ENCODE data around the gene TTF2. TPM values are rescaled to one million over a fixed set of nuclear protein-coding genes. Genes with fewer than 3 reads are reported as not detected.

The TTF2 gene
- total RNA-seq, 2 experiments from 2014 or later = 96.6 to 96.7 TPM

DNA sequence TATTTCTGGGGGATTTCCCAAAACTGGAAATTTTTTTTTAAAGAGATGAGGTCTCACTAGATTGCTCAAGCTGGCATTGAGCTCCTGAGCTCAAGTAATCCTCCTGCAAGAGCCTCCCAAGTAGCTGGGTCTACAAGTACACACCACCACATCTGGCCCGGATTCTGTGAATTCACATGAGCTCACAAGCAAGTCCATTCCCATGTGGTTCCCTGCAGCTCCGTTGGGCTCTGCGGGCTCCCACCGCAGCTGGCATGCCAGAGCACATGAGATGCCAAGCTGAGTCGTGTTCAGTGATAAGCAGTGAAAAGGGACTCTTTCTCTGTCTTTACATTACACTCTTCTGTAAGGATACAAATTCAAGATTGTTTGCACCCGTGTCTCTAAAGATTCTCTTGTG lies 21.9 kb upstream of the TTF2 start:
- ChIA-PET POLR2A (no interaction called here), CTCF (no interaction called here)

DNA sequence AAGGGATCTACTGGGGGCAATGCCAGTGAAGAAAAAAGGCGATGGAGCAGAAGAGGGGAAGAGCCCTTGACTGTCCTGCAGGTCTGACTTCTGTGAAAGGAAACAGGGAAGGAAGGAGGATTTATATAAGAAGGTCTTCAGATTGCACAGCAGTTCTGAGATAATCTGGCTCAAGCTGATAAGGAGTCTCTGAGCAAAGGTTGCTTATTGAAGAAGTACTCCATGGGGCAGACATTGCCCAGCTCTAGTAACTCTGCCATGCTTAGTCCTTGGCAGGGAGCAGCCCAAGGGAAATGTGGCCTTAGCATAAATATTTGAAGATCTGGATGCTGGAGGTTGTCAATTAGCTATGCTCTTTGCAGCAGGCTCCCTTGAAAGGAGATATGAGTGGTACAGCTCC lies 15.9 kb upstream of the TTF2 start:
- ChIA-PET CTCF (no interaction called here), POLR2A (no interaction called here)

DNA sequence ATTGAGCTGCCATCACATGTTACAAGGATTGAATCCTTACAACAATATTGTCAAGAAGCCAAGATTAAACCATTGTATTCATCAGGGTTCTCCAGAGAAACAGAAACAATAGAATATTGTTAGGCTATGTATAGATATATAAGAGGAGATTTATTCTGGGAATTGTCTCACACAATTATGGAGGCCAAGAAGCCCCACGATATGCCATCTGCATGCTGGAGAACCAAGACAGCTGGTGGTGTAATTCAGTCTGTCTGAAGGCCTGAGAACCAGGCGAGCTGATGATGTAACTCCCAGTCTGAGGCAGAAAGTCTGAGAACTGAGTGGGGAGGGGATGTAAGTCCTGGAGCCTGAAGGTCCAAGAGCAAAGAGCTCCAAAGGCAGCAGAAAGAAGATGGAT lies 14.5 kb upstream of the TTF2 start:
- POLR2A ChIA-PET = no interaction called here

DNA sequence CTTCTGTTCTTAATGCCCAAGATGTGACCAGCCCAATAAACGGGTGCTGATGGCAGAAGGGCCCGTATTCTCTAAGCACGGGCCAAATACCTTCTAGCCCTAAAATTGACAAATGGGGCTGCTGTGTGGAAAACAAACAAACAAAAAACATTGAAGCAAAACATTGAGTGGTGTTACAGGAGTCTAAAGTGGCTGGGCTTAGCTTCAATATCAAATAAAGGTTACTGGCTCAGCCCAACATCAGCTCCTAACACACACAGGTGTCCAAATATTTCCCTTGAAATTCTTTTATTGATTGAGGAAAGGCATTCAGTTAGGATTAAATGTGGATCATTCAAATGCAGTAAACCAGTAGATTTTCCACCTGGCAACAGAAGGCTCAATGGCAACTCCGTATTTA lies 13.3 kb upstream of the TTF2 start:
- POLR2A ChIA-PET = no interaction called here
- CTCF ChIA-PET = no interaction called here

More for the DNA sequence above, 14.5 kb upstream of the TTF2 start:
- CTCF ChIA-PET = no interaction called here

DNA sequence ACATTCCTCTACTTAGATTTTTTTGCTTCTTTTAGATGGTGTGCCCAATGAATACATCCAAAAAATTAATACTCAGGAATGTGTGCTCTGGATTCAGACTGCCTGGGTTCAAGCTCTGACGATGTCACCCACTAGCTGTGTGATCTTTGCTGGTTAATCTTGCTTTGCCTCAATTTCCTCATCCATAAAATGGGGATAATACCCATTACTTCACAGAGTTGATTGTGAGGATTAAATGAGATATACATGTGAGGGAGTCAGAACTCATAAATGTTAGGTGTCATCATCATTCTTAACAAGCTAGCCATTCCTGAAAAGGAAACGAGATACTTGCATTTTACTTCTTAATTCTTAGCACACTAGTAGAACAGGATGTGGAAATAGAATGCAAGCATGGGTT lies 12.9 kb upstream of the TTF2 start:
- ChIA-PET CTCF (no interaction called here), POLR2A (no interaction called here)

DNA sequence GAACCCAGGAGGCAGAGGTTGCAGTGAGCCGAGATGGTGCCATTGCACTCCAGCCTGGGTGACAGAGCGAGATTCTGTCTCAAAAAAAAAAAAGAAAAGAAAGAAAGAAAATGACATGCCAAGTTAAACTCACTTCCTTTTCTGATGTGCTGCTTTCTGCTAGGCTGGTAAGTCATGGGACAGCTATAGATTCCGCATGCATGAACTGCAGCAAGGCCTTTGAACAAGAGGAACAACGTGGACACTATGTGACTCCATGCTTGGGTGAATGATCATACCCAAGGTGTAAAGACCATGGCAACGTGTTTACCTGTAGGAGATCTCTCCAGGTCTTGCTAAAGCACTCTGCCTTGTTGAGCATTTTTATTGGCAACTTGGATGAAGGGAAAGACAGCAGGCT lies 10.3 kb upstream of the TTF2 start:
- POLR2A ChIA-PET = no interaction called here

DNA sequence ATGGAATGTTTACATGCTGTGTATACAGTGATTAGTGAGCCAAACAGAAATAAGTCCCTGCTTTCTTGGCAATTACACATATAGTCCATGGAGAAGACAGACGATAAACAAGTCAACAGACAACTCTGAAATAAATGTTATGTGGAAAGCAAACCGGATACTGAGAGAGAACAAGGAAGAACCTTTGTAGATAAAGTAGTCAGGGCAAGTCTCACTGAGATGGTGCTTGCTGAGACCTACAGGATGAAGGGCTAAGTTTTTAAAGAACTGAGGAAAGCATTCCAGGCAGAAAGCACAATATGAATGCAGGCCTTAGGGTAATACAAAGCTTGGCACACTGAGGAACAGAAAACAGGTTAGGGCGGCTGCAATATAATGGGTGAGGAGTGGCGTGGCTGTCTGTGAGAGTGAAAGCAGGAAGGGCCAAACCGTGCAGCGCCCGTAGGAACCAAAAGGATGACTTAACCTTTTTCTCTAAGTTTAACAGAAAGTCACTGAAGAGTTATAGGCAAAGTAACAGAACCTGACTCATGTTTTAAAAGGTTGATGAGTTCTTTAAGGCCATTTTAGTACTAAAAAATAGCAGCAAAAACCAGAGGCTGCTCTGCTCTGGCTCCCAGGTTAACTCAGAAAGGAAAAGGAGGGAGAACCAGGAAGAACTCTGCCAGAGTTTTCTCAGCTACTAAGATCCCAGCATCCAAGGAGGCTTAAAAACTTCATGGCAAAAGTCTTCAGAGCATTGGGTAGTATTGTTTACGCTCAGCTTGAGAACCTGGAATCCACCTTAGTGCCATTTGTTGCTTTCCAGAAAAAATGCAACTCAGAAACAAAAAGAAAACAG lies 8.7 kb upstream of the TTF2 start:
- ChIA-PET CTCF (interaction anchor here (0.6 kb wide), 1 partner anchor 154 kb away, joined by 3 read pairs; no protein-coding TSS in a partner anchor), POLR2A (interaction anchor here (0.8 kb wide), 1 partner anchor 108 kb away, joined by 4 read pairs; no protein-coding TSS in a partner anchor)

More for the DNA sequence above, 10.3 kb upstream of the TTF2 start:
- CTCF ChIA-PET = no interaction called here

DNA sequence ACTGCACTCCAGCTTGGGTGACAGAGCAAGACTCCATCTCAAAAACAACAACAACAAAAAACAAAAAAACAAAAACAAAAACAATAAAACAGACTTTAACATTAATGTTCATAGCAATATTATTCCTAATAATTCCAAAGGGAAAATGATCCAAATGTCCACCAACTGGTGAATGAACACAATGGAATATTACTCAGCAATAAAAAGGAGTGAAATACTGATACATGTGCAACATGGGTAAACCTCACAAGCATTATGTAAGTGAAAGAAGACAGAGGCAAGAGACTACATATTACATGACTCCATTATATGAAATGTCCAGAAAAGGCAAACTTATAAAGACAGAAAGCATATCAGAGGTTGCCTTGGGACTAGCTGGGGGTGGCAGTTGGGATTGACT lies 6.1 kb upstream of the TTF2 start:
- POLR2A ChIA-PET = no interaction called here
- CTCF ChIA-PET = interaction anchor here (0.7 kb wide), 1 partner anchor 227 kb away, joined by 3 read pairs; no protein-coding TSS in a partner anchor

DNA sequence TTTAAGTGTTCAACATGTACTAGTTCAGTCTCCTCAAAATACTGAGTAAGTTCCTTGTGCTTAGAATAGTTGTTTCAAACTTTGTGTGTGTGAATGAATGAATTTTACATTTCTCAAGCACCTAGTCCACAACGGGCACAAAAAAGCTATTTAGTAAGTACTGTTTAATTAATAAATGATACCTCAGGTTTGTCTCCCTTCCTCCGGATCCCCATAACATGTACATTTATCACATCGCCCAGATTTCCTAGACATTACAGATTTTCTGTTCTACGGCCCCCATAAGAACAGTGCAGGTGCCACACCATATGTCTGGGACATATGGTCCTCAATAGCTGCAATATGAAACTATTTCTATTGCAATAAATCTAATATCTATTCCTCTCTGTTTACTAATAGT lies 1.3 kb upstream of the TTF2 start:
- POLR2A ChIA-PET = interaction anchor here (1.0 to 2.2 kb wide), 3 partner anchors 294 to 320 kb away, joined by 3 to 23 read pairs (median 6); partner anchors contain the start of gene CD2
- CTCF ChIA-PET = interaction anchor here (1.6 to 2.4 kb wide), 4 partner anchors 243 to 341 kb away, joined by 4 to 10 read pairs (median 8); no protein-coding TSS in a partner anchor

DNA sequence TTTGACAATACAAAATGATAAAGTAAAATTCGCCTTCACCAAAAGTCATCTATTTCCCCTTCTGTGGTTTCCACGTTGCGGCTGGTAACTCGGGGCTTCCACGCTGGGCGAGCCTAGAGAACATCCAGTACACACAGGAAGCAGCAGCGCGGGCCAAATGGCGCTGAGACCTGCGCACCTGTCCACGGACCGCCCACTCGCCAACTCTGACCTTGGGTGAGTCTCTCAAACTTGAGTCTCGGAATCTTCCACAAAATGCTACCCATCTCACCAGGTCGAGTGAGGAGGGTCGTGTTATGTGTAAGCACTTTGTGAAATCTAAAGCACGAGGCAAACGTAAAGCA lies 820 bp upstream of the TTF2 start:
- POLR2A ChIA-PET = interaction anchor here (0.8 to 2.2 kb wide), 9 partner anchors 18 to 515 kb away, joined by 3 to 23 read pairs (median 6); partner anchors contain the start of gene CD2
- CTCF ChIA-PET = interaction anchor here (1.2 to 2.4 kb wide), 7 partner anchors 9 to 334 kb away, joined by 3 to 10 read pairs (median 6); no protein-coding TSS in a partner anchor

DNA sequence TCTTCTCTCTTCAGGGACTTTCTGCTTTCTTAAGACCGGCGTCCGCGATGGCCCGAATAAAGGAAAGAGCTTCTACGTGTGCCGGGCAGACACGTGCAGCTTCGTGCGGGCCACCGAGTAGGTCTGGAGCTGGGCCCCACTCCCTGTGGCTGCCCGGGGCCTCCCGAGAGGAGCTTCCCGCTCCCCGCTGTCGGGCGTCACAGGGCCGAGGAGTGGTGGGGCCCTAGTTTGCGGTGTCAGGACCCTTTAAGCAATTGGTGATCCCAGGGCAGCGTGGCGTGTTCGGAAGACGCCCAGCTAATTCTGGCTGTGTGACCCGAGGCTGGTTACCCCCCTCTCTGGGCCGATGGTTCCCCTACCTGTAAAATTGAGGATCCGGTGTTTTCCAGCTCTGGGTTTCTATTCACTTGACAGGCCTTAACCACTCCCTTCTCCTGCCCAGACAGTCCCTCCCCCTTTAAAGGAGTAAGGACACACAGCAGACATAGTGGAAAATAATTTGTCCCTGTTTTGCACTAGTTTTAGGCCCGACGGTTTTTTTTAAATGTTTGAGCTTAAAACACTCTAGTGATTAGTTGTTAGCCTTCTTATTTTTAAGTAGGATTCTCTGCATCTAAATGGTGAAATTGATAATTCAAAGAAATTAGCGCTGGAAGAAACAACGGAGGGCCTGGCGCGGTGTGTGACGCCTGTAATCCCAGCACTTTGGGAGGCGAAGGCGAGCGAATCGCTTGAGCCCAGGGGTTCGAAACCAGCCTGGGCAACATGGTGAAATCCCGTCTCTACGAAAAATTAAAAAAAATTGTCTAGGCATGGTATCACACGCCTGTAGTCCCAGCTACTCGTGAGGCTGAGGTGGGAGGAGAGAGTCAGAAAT lies 553 bp downstream of the TTF2 start:
- ChIA-PET CTCF (interaction anchor here (0.8 to 2.4 kb wide), 15 partner anchors 8 to 465 kb away, joined by 3 to 10 read pairs (median 4); partner anchors contain the start of gene CD2), POLR2A (interaction anchor here (0.6 to 2.2 kb wide), 15 partner anchors 11 to 552 kb away, joined by 3 to 23 read pairs (median 5); partner anchors contain the start of gene CD2)

DNA sequence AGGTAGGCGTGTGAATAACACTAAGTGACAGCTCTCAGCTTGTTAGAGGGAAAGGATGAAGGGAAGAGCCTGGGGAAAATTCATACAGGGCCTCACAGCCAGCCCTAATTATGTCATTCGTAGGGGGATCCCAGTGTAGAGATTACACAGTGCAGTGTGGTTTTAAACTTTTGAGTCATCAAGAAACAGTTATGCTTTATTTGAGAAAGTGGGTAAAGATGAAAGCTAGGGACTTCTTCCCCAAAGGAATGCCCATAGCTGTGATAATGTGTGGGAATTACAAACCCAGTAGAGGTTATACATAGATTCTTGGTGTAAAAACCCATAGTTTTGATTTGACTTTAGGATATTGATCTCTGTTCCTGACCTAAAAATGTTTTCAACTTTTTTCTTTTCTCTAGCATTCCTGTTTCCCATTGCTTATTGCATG lies 1.9 kb downstream of the TTF2 start:
- CTCF ChIA-PET = interaction anchor here (1.5 kb wide), 1 partner anchor 308 kb away, joined by 3 read pairs; the partner anchor contains the start of gene CD2

DNA sequence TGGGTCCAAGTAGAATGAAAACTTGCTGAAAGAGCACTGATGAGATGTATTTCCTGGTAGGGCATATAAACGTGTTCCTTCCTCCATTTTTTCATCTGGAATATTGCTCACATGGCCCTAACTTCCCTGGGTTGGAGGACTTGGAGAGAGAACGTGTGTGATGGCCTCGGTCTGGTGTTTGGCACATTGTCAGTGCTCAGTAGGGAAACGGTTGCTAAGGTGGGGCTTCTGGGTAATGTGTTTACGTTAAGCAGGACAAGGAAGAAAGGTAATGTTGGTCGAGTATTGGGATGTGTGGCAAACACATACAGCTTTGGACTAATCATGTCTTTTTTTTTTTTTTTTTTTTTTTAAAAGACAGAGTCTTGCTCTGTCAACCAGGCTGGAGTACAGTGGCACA lies 6.2 kb downstream of the TTF2 start:
- ChIA-PET CTCF (interaction anchor here (0.7 to 3.5 kb wide), 4 partner anchors 11 to 62 kb away, joined by 3 to 16 read pairs (median 6); no protein-coding TSS in a partner anchor), POLR2A (interaction anchor here (0.6 kb wide), 1 partner anchor 84 kb away, joined by 3 read pairs; no protein-coding TSS in a partner anchor)

More for the DNA sequence above, 1.9 kb downstream of the TTF2 start:
- POLR2A ChIA-PET = interaction anchor here (0.5 to 1.1 kb wide), 2 partner anchors 15 to 131 kb away, joined by 7 read pairs; no protein-coding TSS in a partner anchor

DNA sequence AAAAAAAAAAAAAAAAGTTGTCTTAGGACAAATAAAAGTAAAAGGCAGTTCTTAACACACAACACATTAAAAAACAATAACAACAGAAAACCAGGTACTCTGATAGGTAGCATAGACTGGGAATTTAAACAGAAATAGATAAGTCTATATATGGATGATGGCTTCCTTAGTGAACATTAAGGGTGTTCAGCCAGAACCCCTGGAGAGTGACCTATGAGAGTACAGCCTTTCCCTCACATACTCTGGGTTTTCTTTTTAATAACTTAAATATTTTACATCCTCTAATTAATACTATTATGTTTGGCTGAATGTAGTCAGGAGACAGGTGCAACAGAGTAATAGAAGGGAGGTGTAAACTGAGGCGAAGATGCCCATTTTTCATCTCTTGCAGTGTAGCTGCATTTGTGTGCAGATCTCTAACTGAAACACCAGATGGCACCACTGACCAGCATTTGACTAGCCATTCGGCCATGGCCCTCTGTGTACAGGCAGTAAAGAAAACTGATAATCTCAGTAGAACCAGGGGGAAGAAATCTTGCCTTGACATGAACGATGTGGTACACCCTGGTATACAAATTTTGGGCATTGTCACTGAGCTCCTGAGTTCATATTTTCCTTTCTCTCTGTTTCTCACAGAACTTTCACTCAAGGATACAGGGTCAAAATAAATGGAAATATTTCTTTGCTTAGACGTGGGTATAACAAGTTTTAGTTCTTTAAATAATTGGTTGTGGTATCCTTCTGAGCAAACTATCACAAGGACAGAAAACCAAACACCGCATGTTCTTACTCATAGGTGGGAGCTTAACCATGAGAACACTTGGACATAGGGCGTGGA lies 7.6 kb downstream of the TTF2 start:
- ChIA-PET POLR2A (no interaction called here), CTCF (interaction anchor here (0.7 to 3.5 kb wide), 10 partner anchors 8 to 675 kb away, joined by 3 to 16 read pairs (median 6); partner anchors contain the start of genes TRIM45 and TTF2)

DNA sequence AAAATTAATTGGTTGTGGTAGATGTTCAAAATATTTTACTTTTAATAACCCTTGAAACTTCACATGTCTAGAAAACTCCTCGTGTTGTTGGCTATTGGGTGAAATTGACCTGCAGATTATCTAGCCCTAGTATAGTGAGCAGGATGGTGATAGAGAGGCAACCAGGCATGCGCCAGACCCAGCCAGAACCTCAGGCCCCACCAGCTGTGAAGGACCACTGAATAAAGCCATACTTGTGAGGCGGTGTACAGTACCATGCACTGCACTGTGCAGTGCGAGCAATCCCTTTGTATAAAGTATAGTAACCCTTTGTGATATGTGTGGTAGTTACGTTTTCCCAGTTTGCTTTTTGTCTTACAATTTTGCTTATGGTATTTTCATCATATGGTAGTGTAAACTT lies 8.5 kb downstream of the TTF2 start:
- ChIA-PET CTCF (interaction anchor here (0.6 to 3.5 kb wide), 10 partner anchors 8 to 229 kb away, joined by 3 to 16 read pairs (median 6); partner anchors contain the start of genes TRIM45 and TTF2), POLR2A (no interaction called here)

DNA sequence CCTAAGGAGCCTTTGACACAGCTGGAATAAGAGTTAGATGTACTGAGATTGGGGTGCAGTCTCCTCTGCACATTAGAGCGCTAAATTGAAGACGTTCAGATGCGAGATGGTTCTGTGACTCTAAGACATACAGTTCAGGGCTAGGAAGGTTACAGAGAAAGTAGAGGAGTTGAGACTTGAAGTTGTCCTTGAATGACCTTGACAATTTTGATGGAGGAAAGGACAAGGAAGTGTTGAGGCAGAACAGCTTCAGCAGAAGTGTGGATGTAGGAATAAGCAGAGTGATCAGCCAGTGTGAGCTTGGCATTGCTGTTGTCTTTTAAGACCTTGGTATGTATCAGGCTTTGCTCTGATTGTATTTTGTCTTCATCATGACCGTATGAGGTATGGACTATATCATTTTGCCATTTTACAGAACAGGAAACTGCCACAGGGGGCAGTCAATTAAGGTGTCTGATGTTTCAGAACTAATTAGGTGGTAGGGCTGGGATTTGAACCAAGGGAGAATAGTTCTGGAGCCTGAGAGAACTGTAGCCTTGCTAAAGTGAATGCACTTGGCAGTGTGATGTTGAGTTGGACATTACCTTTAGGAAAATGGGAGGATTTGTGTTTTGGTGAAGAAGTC lies 9.2 kb downstream of the TTF2 start:
- CTCF ChIA-PET = interaction anchor here (0.6 to 3.5 kb wide), 6 partner anchors 9 to 230 kb away, joined by 3 to 16 read pairs (median 8); partner anchors contain the start of gene TTF2
- POLR2A ChIA-PET = no interaction called here

DNA sequence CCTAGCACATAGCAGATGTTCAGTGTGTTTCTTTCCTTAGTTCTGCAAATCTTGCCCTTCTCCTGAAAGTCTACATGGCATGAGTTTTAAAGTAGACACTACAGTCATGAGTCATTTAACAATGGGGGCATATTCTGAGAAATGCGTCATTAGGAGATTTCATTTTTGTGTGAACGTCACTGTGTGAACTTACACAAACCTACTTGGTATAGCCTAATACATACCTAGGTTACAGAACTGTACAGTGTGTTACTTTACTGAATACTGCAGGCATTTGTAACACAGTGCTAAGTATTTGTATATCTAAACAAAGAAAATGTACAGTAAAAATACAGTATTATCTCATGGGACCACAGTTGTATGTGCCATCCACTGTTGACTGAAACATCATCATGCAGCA lies 10.0 kb downstream of the TTF2 start:
- CTCF ChIA-PET = interaction anchor here (1.5 kb wide), 1 partner anchor 59 kb away, joined by 6 read pairs; no protein-coding TSS in a partner anchor
- POLR2A ChIA-PET = no interaction called here

DNA sequence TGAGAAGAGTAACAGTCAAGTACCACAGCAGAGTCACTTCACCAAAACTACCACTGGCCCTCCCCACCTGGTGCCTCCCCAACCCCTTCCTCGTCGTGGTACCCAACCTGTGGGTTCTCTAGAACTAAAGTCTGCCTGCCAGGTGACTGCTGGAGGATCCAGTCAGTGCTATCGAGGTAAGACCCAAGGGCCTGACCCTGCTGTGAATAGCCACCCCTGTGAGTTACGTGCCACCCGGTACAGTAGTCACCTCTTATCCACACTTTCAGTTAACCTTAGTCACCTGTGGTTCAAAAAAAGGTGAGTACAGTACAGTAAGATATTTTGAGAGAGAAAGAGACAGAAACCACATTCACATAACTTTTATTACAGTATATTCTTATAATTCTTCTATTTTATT lies 16.5 kb downstream of the TTF2 start:
- POLR2A ChIA-PET = interaction anchor here (1.1 kb wide), 2 partner anchors 15 to 16 kb away, joined by 7 to 10 read pairs; partner anchors contain the start of gene TTF2
- CTCF ChIA-PET = interaction anchor here (1.1 to 1.5 kb wide), 3 partner anchors 9 to 286 kb away, joined by 3 to 8 read pairs (median 4); partner anchors contain the start of gene TTF2

Data from activated CD8-positive, alpha-beta memory T cell treated with anti-CD3 and anti-CD28 coated beads for 36 hours (primary cell).